Measurements from ENCODE around the gene CPA5. TPM values are rescaled to one million over a fixed set of nuclear protein-coding genes. Genes with fewer than 3 reads are reported as not detected.

CPA5 gene
- total RNA-seq, 1 experiment from 2014 or later, result not detected

DNA sequence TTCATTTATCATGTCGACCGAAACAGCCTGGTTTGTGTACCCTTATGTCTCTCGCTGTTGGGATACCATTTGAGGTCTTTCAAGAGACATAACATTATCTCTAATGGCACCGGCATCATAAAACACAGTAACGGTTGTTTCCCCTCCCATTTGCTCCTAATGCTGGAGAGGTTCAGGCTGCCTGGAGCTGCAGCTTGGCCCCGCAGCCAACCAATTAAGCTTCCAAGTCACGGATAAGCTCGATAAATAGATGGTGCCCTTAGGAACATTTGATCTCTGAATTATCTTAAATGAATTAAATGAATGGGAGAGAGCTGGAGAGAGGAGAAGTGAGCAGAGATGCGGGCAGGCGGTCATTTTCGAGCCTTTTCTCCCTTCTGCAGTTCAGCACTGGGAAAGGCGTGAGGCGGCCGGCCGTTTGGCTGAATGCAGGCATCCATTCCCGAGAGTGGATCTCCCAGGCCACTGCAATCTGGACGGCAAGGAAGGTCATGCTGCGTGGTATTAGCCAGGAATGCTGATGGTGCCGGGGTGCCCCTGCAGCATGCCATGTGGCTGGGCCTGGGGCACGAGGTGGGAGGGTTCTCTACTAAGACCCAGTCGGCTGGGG is 39.1 kb upstream of the CPA5 start:
- no peak for TF ChIP-seq GTF2I (CRISPR knock-in tag; conservative IDR thresholded peaks at IDR 0.05)
- TF ChIP-seq ZNF512 (CRISPR knock-in tag; IDR thresholded peaks at IDR 0.05; ENCODE audit: borderline replicate concordance), result no peak
- TF ChIP-seq USF1 (CRISPR knock-in tag; IDR thresholded peaks at IDR 0.05), result no peak
- TF ChIP-seq, protein P1, sequence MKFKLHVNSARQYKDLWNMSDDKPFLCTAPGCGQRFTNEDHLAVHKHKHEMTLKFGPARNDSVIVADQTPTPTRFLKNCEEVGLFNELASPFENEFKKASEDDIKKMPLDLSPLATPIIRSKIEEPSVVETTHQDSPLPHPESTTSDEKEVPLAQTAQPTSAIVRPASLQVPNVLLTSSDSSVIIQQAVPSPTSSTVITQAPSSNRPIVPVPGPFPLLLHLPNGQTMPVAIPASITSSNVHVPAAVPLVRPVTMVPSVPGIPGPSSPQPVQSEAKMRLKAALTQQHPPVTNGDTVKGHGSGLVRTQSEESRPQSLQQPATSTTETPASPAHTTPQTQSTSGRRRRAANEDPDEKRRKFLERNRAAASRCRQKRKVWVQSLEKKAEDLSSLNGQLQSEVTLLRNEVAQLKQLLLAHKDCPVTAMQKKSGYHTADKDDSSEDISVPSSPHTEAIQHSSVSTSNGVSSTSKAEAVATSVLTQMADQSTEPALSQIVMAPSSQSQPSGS (CRISPR knock-in tag; IDR thresholded peaks at IDR 0.05; ENCODE audit: borderline replicate concordance, low read depth), result no peak
- TF ChIP-seq GRHL2 (CRISPR knock-in tag; IDR thresholded peaks at IDR 0.05; ENCODE audit: insufficient replicate concordance, severe bottlenecking), result no peak
- TF ChIP-seq, protein P2, sequence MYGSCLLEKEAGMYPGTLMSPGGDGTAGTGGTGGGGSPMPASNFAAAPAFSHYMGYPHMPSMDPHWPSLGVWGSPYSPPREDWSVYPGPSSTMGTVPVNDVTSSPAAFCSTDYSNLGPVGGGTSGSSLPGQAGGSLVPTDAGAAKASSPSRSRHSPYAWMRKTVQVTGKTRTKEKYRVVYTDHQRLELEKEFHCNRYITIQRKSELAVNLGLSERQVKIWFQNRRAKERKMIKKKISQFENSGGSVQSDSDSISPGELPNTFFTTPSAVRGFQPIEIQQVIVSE (CRISPR knock-in tag; IDR thresholded peaks at IDR 0.05; ENCODE audit: borderline replicate concordance), result no peak
- TF ChIP-seq SOX15 (CRISPR knock-in tag; IDR thresholded peaks at IDR 0.05), result no peak
- TF ChIP-seq EMX1 (CRISPR knock-in tag; IDR thresholded peaks at IDR 0.05), result no peak
- no peak for TF ChIP-seq KAT7 (CRISPR knock-in tag; IDR thresholded peaks at IDR 0.05; ENCODE audit: borderline replicate concordance)
- no peak for TF ChIP-seq MYBL2 (CRISPR knock-in tag; IDR thresholded peaks at IDR 0.05)
- no peak for TF ChIP-seq ZNF263 (CRISPR knock-in tag; IDR thresholded peaks at IDR 0.05; ENCODE audit: low read depth)
- TF ChIP-seq, protein P3, sequence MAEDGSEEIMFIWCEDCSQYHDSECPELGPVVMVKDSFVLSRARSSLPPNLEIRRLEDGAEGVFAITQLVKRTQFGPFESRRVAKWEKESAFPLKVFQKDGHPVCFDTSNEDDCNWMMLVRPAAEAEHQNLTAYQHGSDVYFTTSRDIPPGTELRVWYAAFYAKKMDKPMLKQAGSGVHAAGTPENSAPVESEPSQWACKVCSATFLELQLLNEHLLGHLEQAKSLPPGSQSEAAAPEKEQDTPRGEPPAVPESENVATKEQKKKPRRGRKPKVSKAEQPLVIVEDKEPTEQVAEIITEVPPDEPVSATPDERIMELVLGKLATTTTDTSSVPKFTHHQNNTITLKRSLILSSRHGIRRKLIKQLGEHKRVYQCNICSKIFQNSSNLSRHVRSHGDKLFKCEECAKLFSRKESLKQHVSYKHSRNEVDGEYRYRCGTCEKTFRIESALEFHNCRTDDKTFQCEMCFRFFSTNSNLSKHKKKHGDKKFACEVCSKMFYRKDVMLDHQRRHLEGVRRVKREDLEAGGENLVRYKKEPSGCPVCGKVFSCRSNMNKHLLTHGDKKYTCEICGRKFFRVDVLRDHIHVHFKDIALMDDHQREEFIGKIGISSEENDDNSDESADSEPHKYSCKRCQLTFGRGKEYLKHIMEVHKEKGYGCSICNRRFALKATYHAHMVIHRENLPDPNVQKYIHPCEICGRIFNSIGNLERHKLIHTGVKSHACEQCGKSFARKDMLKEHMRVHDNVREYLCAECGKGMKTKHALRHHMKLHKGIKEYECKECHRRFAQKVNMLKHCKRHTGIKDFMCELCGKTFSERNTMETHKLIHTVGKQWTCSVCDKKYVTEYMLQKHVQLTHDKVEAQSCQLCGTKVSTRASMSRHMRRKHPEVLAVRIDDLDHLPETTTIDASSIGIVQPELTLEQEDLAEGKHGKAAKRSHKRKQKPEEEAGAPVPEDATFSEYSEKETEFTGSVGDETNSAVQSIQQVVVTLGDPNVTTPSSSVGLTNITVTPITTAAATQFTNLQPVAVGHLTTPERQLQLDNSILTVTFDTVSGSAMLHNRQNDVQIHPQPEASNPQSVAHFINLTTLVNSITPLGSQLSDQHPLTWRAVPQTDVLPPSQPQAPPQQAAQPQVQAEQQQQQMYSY (CRISPR knock-in tag; IDR thresholded peaks at IDR 0.05), result no peak
- no peak for TF ChIP-seq RELA (CRISPR knock-in tag; IDR thresholded peaks at IDR 0.05; ENCODE audit: borderline replicate concordance)
- no peak for TF ChIP-seq ZNF317 (CRISPR knock-in tag; IDR thresholded peaks at IDR 0.05; ENCODE audit: borderline replicate concordance, low read depth)
- no peak for TF ChIP-seq E2F5 (CRISPR knock-in tag; IDR thresholded peaks at IDR 0.05)
- no peak for TF ChIP-seq TCF7 (CRISPR knock-in tag; IDR thresholded peaks at IDR 0.05; ENCODE audit: low read depth)
- no peak for TF ChIP-seq GABPB1 (CRISPR knock-in tag; IDR thresholded peaks at IDR 0.05)
- H3K27ac Mint-ChIP-seq, result no peak overlapping the region
- POLR2A ChIA-PET, result interaction anchor here (0.6 kb wide), 1 partner anchor 123 kb away, joined by 3 read pairs; no protein-coding TSS in a partner anchor
- peaks cover 6% of the 10 kb centered on the region for H3K9me3 Mint-ChIP-seq
- no peak overlapping the region for H3K4me3 Mint-ChIP-seq
- H3K27me3 Mint-ChIP-seq (ENCODE audit: low read depth), result no peaks in the 10 kb centered on the region
- H3K36me3 Mint-ChIP-seq, result no peaks in the 10 kb centered on the region
- no peaks in the 10 kb centered on the region for H3K4me1 Mint-ChIP-seq
- ATAC-seq, result no peak
- CTCF ChIA-PET, result interaction anchor here (0.9 kb wide), 1 partner anchor 76 kb away, joined by 4 read pairs; no protein-coding TSS in a partner anchor
- no peak for DNase-seq (ENCODE audit: low spot score)
